Common myeloid progenitor, CD34-positive (primary cell): Measurements from ENCODE around the gene HEXD.

ENCODE experiments used
- CTCF ChIA-PET: fragments of 350-600 bp; sonication (Branson Sonifier 250); formaldehyde crosslinking; loops from one replicate; lab custom pipeline; 2021; ENCODE audit warnings: antibody characterized with exemption; lab: Charles Lee
- POLR2A ChIA-PET: fragments of 350-600 bp; sonication (Branson Sonifier 250); formaldehyde crosslinking; loops from one replicate; lab custom pipeline; 2021; ENCODE audit warnings: antibody characterized with exemption; lab: Charles Lee
- DNase-seq, 3 donors: peaks; one replicate each; pipeline versions ENCODE4 v3.0.0 to v3.0.0-alpha.2; 2013
- H3K27ac ChIP-seq, 2 experiments: 1 replicate in 1 of 2; 2 replicates in 1 of 2; pipeline ENCODE4 v1.7.0; 2013; ENCODE audit warnings: inconsistent platforms in 2 of 2, low read length in 2 of 2, mild to moderate bottlenecking in 2 of 2, low read depth in 1 of 2, moderate library complexity in 1 of 2; ENCODE audit not compliant: severe bottlenecking in 2 of 2, insufficient read depth in 1 of 2, poor library complexity in 1 of 2
- H3K27me3 ChIP-seq, 5 experiments: replicated peaks in 2 of 5; 1 replicate in 3 of 5; 2 replicates in 2 of 5; pipeline versions ENCODE4 v1.6.1 to v1.7.0; 2013; ENCODE audit warnings: low read length in 4 of 5, mild to moderate bottlenecking in 2 of 5, moderate library complexity in 2 of 5, inconsistent platforms in 1 of 5; ENCODE audit not compliant: insufficient read depth in 5 of 5, control insufficient read depth in 4 of 5
- H3K36me3 ChIP-seq, 4 experiments: 1 replicate in 2 of 4; 2 replicates in 2 of 4; pipeline versions ENCODE4 v1.6.1 to v1.7.0; 2013; ENCODE audit warnings: low read length in 3 of 4, control low read depth in 1 of 4, mild to moderate bottlenecking in 1 of 4; ENCODE audit not compliant: control insufficient read depth in 4 of 4, insufficient read depth in 4 of 4
- H3K4me1 ChIP-seq, 4 experiments: 1 replicate in 3 of 4; 2 replicates in 1 of 4; pipeline versions ENCODE4 v1.6.1 to v1.7.1; 2013; ENCODE audit warnings: low read length in 3 of 4, mild to moderate bottlenecking in 3 of 4, control low read depth in 1 of 4, inconsistent platforms in 1 of 4, moderate library complexity in 1 of 4; ENCODE audit not compliant: control insufficient read depth in 4 of 4, insufficient read depth in 4 of 4; ENCODE audit errors: control extremely low read depth in 1 of 4
- H3K4me3 ChIP-seq, 7 experiments: 1 replicate in 4 of 7; 2 replicates in 3 of 7; pipeline versions ENCODE4 v1.5.1 to v1.7.0; 2013; ENCODE audit warnings: mild to moderate bottlenecking in 7 of 7, low read length in 6 of 7, moderate library complexity in 6 of 7, inconsistent platforms in 2 of 7, low read depth in 2 of 7, control low read depth in 1 of 7; ENCODE audit not compliant: insufficient read depth in 4 of 7, control insufficient read depth in 1 of 7; ENCODE audit errors: extremely low read depth in 1 of 7
- H3K9me3 ChIP-seq, 5 experiments: 1 replicate in 4 of 5; 2 replicates in 1 of 5; pipeline versions ENCODE4 v1.6.1 to v1.7.1; 2013; ENCODE audit warnings: low read length in 4 of 5, mild to moderate bottlenecking in 2 of 5, inconsistent platforms in 1 of 5, low read depth in 1 of 5, moderate library complexity in 1 of 5; ENCODE audit not compliant: control insufficient read depth in 4 of 5, insufficient read depth in 2 of 5; ENCODE audit errors: control extremely low read depth in 1 of 5
- WGBS: methylation state at CpG from one replicate; pipeline ENCODE4 v1.1.5; 2013; ENCODE audit not compliant: insufficient coverage; 5-methylcytosine and 5-hydroxymethylcytosine counted together

The HEXD gene

GRCh38 chr17:82429824-82430223, 11.7 kb downstream of the HEXD start:
- CTCF ChIA-PET, result no interaction called here
- H3K9me3 ChIP-seq, result no peaks in the 10 kb centered on the region
- POLR2A ChIA-PET, result no interaction called here
- H3K4me3 ChIP-seq, result no peak overlapping the region
- 85% methylated on average over 6 of the region's 7 CpGs for WGBS
- peaks cover 0 to 26% (median 11%) of the 10 kb centered on the region in 4 experiments for H3K4me1 ChIP-seq
- no peaks in the 10 kb centered on the region for H3K27me3 ChIP-seq
- H3K27ac ChIP-seq, result no peak overlapping the region
- peaks cover 2 to 14% (median 4%) of the 10 kb centered on the region in 4 experiments for H3K36me3 ChIP-seq
- DNase-seq, result no peak

DNA sequence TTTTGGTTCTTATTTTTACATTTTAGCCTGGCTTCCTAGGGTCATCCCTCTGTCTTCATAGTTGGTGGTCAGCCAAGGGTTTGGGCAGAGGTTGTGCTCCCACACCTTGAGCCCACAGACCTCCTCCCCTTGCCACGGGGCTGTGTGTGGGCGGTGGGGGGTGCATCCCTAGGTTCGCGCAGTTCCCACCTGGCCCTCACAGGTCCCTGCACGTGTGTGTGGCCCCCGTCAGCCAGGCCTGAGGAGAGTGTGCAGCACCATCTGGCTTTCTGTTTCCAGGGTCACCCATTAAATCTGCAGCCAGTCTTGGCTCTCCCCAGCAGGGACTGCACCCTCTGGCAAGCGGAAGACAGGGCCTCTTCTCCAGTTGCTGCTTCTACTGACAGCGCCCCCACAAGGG, 13.9 kb downstream of the HEXD start:
- DNase-seq, result no peak
- Histone ChIP-seq H3K4me3 (no peak overlapping the region), H3K4me1 (peaks cover 0 to 28% (median 11%) of the 10 kb centered on the region in 4 experiments), H3K27me3 (no peaks in the 10 kb centered on the region), H3K27ac (no peak overlapping the region), H3K36me3 (peaks cover 6 to 33% (median 14%) of the 10 kb centered on the region in 4 experiments), H3K9me3 (no peaks in the 10 kb centered on the region)
- 90% methylated on average over 8 of the region's 8 CpGs for WGBS
- ChIA-PET CTCF (no interaction called here), POLR2A (no interaction called here)

DNA sequence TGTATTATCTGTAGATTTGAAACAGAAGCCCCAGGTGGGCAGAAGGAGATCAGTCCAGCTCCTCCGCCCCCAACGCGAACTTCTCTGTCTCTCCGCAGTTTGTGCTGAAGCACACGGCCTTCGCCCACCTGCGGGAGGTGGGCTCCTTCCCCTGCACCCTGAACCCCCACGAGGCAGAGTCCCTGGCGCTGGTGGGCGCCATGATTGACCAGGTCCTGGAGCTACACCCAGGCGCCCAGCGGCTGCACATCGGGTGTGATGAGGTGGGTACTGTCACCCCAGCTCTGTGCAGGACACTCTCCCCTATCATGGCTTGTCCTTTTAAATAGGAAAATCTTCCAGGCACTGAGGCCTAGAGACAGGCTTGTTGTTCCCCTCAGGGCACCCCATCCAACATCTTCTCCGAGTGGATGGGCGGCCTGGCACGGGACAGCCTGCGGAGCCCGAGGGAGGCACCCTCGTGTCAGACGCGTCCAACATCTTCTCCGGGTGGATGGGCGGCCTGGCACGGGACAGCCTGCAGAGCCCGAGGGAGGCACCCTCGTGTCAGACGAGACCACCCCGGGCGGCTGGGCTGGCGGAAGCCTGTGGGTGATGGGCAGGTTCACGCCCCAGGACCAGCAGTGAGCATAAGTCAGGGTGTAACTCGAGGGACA, 15.5 kb downstream of the HEXD start:
- ChIA-PET POLR2A (interaction anchor here (0.6 kb wide), 2 partner anchors 62 to 198 kb away, joined by 3 to 6 read pairs; no protein-coding TSS in a partner anchor), CTCF (interaction anchor here (0.8 to 0.9 kb wide), 2 partner anchors 15 kb away, joined by 3 read pairs; no protein-coding TSS in a partner anchor)
- DNase-seq, result no peak
- H3K4me3 ChIP-seq, result no peak overlapping the region
- H3K27me3 ChIP-seq, result no peaks in the 10 kb centered on the region
- H3K36me3 ChIP-seq, result peaks cover 6 to 48% (median 23%) of the 10 kb centered on the region in 4 experiments
- H3K9me3 ChIP-seq, result no peaks in the 10 kb centered on the region
- H3K4me1 ChIP-seq, result peaks cover 0 to 23% (median 9%) of the 10 kb centered on the region in 4 experiments
- WGBS, result 87% methylated on average over 28 of the region's 32 CpGs
- no peak overlapping the region for H3K27ac ChIP-seq

DNA sequence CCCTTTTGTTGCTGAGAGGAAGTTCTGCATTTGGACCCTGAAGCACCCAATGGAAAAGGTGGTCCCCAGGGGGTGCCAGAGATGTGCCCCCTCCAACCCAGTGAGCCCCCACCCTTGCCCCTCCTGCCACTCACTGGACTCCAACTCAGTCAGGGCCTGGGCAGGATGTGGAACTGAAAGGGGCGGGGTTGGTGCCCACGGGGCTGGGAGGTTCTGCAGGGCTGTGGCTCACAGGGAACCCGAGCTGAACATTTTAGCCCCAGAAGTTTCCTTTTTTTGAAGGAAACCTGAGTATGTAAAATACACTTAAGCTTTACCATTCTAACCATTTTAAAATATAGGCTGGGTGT, 16.0 kb downstream of the HEXD start:
- peaks cover 6 to 53% (median 24%) of the 10 kb centered on the region in 4 experiments for H3K36me3 ChIP-seq
- ChIA-PET CTCF (interaction anchor here (0.8 to 0.9 kb wide), 2 partner anchors 15 kb away, joined by 3 read pairs; no protein-coding TSS in a partner anchor), POLR2A (interaction anchor here (0.6 kb wide), 1 partner anchor 61 kb away, joined by 6 read pairs; no protein-coding TSS in a partner anchor)
- no peak overlapping the region for H3K27ac ChIP-seq
- H3K4me3 ChIP-seq, result no peak overlapping the region
- 20% methylated on average over 1 of the region's 3 CpGs for WGBS
- H3K27me3 ChIP-seq, result no peaks in the 10 kb centered on the region
- H3K9me3 ChIP-seq, result no peaks in the 10 kb centered on the region
- DNase-seq, result peak in 2 of 3 donors; percentile 43 to 58
- peaks cover 0 to 18% (median 7%) of the 10 kb centered on the region in 4 experiments for H3K4me1 ChIP-seq

GRCh38 chr17:82435103-82435502, 17.0 kb downstream of the HEXD start:
- DNase-seq, result no peak
- Histone ChIP-seq H3K36me3 (peaks cover 6 to 48% (median 24%) of the 10 kb centered on the region in 4 experiments), H3K27me3 (no peaks in the 10 kb centered on the region), H3K27ac (no peak overlapping the region), H3K4me3 (no peak overlapping the region), H3K9me3 (no peaks in the 10 kb centered on the region), H3K4me1 (peaks cover 0 to 15% (median 8%) of the 10 kb centered on the region in 4 experiments)
- 97% methylated on average over 9 of the region's 12 CpGs for WGBS
- ChIA-PET POLR2A (no interaction called here), CTCF (interaction anchor here (1.3 kb wide), 1 partner anchor 132 kb away, joined by 3 read pairs; no protein-coding TSS in a partner anchor)

DNA sequence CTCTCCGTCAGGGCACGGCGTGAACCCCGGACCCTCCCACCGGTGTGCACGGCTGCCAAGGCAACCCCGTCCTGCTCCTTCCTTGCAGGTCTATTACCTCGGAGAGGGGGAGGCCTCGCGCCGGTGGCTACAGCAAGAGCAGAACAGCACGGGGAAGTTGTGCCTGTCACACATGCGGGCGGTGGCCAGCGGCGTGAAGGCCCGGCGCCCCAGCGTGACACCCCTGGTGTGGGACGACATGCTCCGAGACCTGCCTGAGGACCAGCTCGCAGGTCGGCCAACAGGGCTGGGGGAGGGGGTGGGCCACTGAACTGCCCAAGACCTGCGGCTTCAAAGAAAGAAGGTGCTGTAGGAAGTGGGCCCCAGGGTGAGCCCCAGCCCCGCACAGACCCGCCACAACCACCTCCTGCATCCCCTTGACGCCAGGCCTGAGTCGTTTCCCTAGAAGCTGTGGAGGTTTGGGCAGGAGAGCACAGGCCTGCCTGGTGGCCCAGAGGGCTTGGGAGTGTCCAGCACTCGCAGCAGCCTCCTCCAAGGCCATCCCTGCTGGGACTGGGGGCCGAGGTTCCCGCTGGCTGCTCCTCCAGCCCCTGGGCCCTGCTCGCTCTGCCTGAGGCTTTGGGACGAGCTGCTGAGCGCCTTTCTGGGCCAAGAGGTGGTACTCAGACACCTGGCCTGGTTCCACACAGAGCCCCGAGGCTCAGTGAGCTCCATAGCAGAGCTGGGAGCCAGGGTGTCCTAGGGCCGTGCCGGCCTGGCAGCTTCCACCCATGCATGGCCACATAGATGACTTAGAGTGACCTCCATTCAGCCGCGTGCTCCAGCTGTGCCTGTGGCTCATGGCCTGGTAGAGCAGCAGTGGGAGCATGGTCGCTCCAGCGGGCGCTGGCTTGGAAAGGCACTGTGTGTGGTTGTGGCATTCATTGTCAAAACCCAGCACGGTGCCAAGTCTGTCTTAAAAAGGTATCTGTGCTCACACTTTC, 17.7 kb downstream of the HEXD start:
- 95% methylated on average over 30 of the region's 43 CpGs for WGBS
- H3K4me1 ChIP-seq, result peaks cover 0 to 23% (median 15%) of the 10 kb centered on the region in 4 experiments
- no peak overlapping the region for H3K27ac ChIP-seq

More for the DNA sequence above, 17.7 kb downstream of the HEXD start:
- H3K4me3 ChIP-seq, result no peak overlapping the region
- ChIA-PET CTCF (interaction anchor here (1.3 kb wide), 1 partner anchor 132 kb away, joined by 3 read pairs; no protein-coding TSS in a partner anchor), POLR2A (no interaction called here)
- no peaks in the 10 kb centered on the region for H3K9me3 ChIP-seq
- no peak for DNase-seq
- H3K27me3 ChIP-seq, result no peaks in the 10 kb centered on the region
- peaks cover 6 to 48% (median 25%) of the 10 kb centered on the region in 4 experiments for H3K36me3 ChIP-seq
